Esophagus (tissue), 2 donors: ENCODE results near the gene MICOS13. TPM values are rescaled to one million over a fixed set of nuclear protein-coding genes. Genes with fewer than 3 reads are reported as not detected.
"Not testable (repeated sequence)": the region's sequence is repeated elsewhere in the genome, so short reads cannot be mapped to it uniquely, and the experiment has no call there.

Experiments used
- H3K27ac ChIP-seq, 2 donors: one replicate each; pipeline ENCODE4 v1.5.1; 2013; ENCODE audit warnings: low read depth in 2 of 2, mild to moderate bottlenecking in 2 of 2, inconsistent platforms in 1 of 2, low read length in 1 of 2, moderate library complexity in 1 of 2
- H3K27me3 ChIP-seq, 2 donors: one replicate each; pipeline ENCODE4 v1.6.1; 2013; ENCODE audit warnings: low read length in 2 of 2, control low read depth in 1 of 2, mild to moderate bottlenecking in 1 of 2; ENCODE audit not compliant: insufficient read depth in 2 of 2, control insufficient read depth in 1 of 2
- H3K36me3 ChIP-seq, 2 donors: one replicate each; pipeline ENCODE4 v1.6.1; 2013; ENCODE audit warnings: low read length in 1 of 2; ENCODE audit not compliant: control insufficient read depth in 2 of 2, insufficient read depth in 2 of 2
- H3K4me1 ChIP-seq, 2 donors: one replicate each; pipeline ENCODE4 v1.6.1; 2013; ENCODE audit warnings: low read length in 1 of 2; ENCODE audit not compliant: control insufficient read depth in 2 of 2, insufficient read depth in 2 of 2
- H3K4me3 ChIP-seq, 2 donors: one replicate each; pipeline ENCODE4 v1.5.1; 2013; ENCODE audit warnings: low read length in 2 of 2, mild to moderate bottlenecking in 2 of 2, low read depth in 1 of 2, moderate library complexity in 1 of 2
- H3K9me3 ChIP-seq, 2 donors: one replicate each; pipeline ENCODE4 v1.6.1; 2013; ENCODE audit warnings: mild to moderate bottlenecking in 2 of 2, low read depth in 1 of 2, low read length in 1 of 2, moderate library complexity in 1 of 2; ENCODE audit not compliant: control insufficient read depth in 2 of 2, insufficient read depth in 1 of 2
- WGBS, 2 donors: extraction: QIAGEN DNeasy Blood & Tissue Kit; methylation state at CpG; one replicate each; pipeline ENCODE4 v1.1.7; 2013; 5-methylcytosine and 5-hydroxymethylcytosine counted together
- polyA plus RNA-seq, 2 donors: library from polyadenylated mRNA; stranded (reverse); fragments of 200-250 nt; gene quantifications; one replicate each; pipeline ENCODE4 v1.2.3, GENCODE V29; 2013
- donor health status: healthy with polysubstance abuse.
- donor health status: Bipolar disorder and iron deficiency.

MICOS13 gene
- polyA plus RNA-seq, 2 donors, result 86.8 to 104 TPM

- H3K4me1 ChIP-seq, result peaks cover 2 to 4% of the 10 kb centered on the region in 2 donors
- H3K36me3 ChIP-seq, result peaks cover 19 to 23% of the 10 kb centered on the region in 2 donors
- no peaks in the 10 kb centered on the region for H3K27me3 ChIP-seq
- H3K4me3 ChIP-seq, result no peak overlapping the region
- WGBS, 2 donors, result 75 to 87% methylated on average over 10 of the region's 10 CpGs
- no peak overlapping the region for H3K27ac ChIP-seq
- H3K9me3 ChIP-seq, result no peaks in the 10 kb centered on the region
Measured at GRCh38 chr19:5714816-5715215, 34.5 kb upstream of the MICOS13 start.

- Histone ChIP-seq H3K9me3 (no peaks in the 10 kb centered on the region), H3K27me3 (no peaks in the 10 kb centered on the region), H3K4me3 (no peak overlapping the region), H3K4me1 (peaks cover 0 to 2% of the 10 kb centered on the region in 2 donors), H3K36me3 (peaks cover 19 to 27% of the 10 kb centered on the region in 2 donors), H3K27ac (no peak overlapping the region)
- WGBS, 2 donors, result 94% methylated on average over 9 of the region's 9 CpGs
Measured at GRCh38 chr19:5713228-5713627, 32.9 kb upstream of the MICOS13 start.

GRCh38 chr19:5711713-5712161, 31.4 kb upstream of the MICOS13 start:
- H3K9me3 ChIP-seq, result no peaks in the 10 kb centered on the region
- H3K4me3 ChIP-seq, result no peak overlapping the region
- 82 to 90% methylated on average over 25 of the region's 25 CpGs for WGBS, 2 donors
- peaks cover 23 to 41% of the 10 kb centered on the region in 2 donors for H3K36me3 ChIP-seq
- H3K27me3 ChIP-seq, result no peaks in the 10 kb centered on the region
- H3K27ac ChIP-seq, result no peak overlapping the region
- no peaks in the 10 kb centered on the region for H3K4me1 ChIP-seq

GRCh38 chr19:5711025-5711424, 30.7 kb upstream of the MICOS13 start:
- Histone ChIP-seq H3K36me3 (peaks cover 23 to 46% of the 10 kb centered on the region in 2 donors), H3K4me3 (no peak overlapping the region), H3K27ac (no peak overlapping the region), H3K4me1 (no peaks in the 10 kb centered on the region), H3K27me3 (no peaks in the 10 kb centered on the region), H3K9me3 (no peaks in the 10 kb centered on the region)
- WGBS, 2 donors, result 94% methylated on average over 8 of the region's 8 CpGs

- WGBS, 2 donors, result 91 to 96% methylated on average over 37 of the region's 37 CpGs
- H3K9me3 ChIP-seq, result no peaks in the 10 kb centered on the region
- peaks cover 14 to 64% of the 10 kb centered on the region in 2 donors for H3K36me3 ChIP-seq
- H3K27ac ChIP-seq, result no peak overlapping the region
- no peak overlapping the region for H3K4me3 ChIP-seq
- H3K4me1 ChIP-seq, result no peaks in the 10 kb centered on the region
- no peaks in the 10 kb centered on the region for H3K27me3 ChIP-seq
Measured at GRCh38 chr19:5707576-5708575, 27.6 kb upstream of the MICOS13 start.

- H3K4me1 ChIP-seq, result no peaks in the 10 kb centered on the region
- H3K27me3 ChIP-seq, result no peaks in the 10 kb centered on the region
- H3K9me3 ChIP-seq, result no peaks in the 10 kb centered on the region
- WGBS, 2 donors, result 93 to 94% methylated on average over 35 of the region's 35 CpGs
- H3K36me3 ChIP-seq, result peaks cover 13 to 57% of the 10 kb centered on the region in 2 donors
- no peak overlapping the region for H3K27ac ChIP-seq
- H3K4me3 ChIP-seq, result no peak overlapping the region
Measured at GRCh38 chr19:5706876-5707573, 26.7 kb upstream of the MICOS13 start.

- Histone ChIP-seq H3K4me1 (no peaks in the 10 kb centered on the region), H3K27ac (no peak overlapping the region), H3K9me3 (no peaks in the 10 kb centered on the region), H3K27me3 (no peaks in the 10 kb centered on the region), H3K4me3 (no peak overlapping the region), H3K36me3 (peaks cover 4 to 49% of the 10 kb centered on the region in 2 donors)
- WGBS, 2 donors, result 87 to 92% methylated on average over 15 to 16 of the region's 16 CpGs
Measured at GRCh38 chr19:5705552-5705951, 25.2 kb upstream of the MICOS13 start.

GRCh38 chr19:5703819-5704818, 23.8 kb upstream of the MICOS13 start:
- Histone ChIP-seq H3K4me3 (no peak overlapping the region), H3K9me3 (no peaks in the 10 kb centered on the region), H3K27ac (no peak overlapping the region), H3K27me3 (no peaks in the 10 kb centered on the region), H3K36me3 (peaks cover 4 to 53% of the 10 kb centered on the region in 2 donors), H3K4me1 (no peaks in the 10 kb centered on the region)
- 92 to 94% methylated on average over 40 of the region's 40 CpGs for WGBS, 2 donors

- H3K36me3 ChIP-seq, result peaks cover 7 to 52% of the 10 kb centered on the region in 2 donors
- not testable (repeated sequence) for H3K27ac ChIP-seq, H3K27me3 ChIP-seq, H3K4me1 ChIP-seq, H3K4me3 ChIP-seq, H3K9me3 ChIP-seq
- 89 to 100% methylated on average over 2 to 20 of the region's 28 CpGs for WGBS, 2 donors
Measured at GRCh38 chr19:5702053-5702410, 21.7 kb upstream of the MICOS13 start.
